Activated CD4-positive, alpha-beta memory T cell treated with anti-CD3 and anti-CD28 coated beads, Interleukin-2, amount 10 ng/mL, durations not matched to agents 7 days and 5 days (primary cell): ENCODE data around the gene DCTPP1. TPM values are rescaled to one million over a fixed set of nuclear protein-coding genes. Genes with fewer than 3 reads are reported as not detected.

ENCODE experiments used
- CTCF ChIA-PET: fragments of 350-600 bp; sonication (Branson Sonifier 250); formaldehyde crosslinking; loops from one replicate; lab custom pipeline; 2021; ENCODE audit warnings: antibody characterized with exemption, inconsistent platforms; lab: Charles Lee
- POLR2A ChIA-PET: fragments of 350-600 bp; sonication (Branson Sonifier 250); formaldehyde crosslinking; loops from one replicate; lab custom pipeline; 2021; ENCODE audit warnings: antibody characterized with exemption; lab: Charles Lee
- DNase-seq: peaks from one replicate; pipeline ENCODE4 v3.0.0-alpha.2; 2020
- H3K27ac Mint-ChIP-seq: one replicate; pipeline ENCODE4 v1.8.0; 2021; ENCODE audit warnings: mild to moderate bottlenecking, mixed read lengths
- H3K27me3 Mint-ChIP-seq: one replicate; pipeline ENCODE4 v1.8.0; 2021; ENCODE audit warnings: mixed read lengths
- H3K36me3 Mint-ChIP-seq: one replicate; pipeline ENCODE4 v1.8.0; 2021; ENCODE audit warnings: low read depth, mixed read lengths
- H3K4me1 Mint-ChIP-seq: one replicate; pipeline ENCODE4 v1.8.0; 2021; ENCODE audit warnings: mixed read lengths
- H3K4me3 Mint-ChIP-seq: one replicate; pipeline ENCODE4 v1.8.0; 2021; ENCODE audit warnings: mild to moderate bottlenecking, mixed read lengths
- H3K9me3 Mint-ChIP-seq: one replicate; pipeline ENCODE4 v1.8.0; 2021; ENCODE audit warnings: mixed read lengths
- total RNA-seq, 2 experiments: library from RNA; stranded (reverse); gene quantifications; one replicate each; pipeline ENCODE4 v1.2.3, GENCODE V29; 2021

The DCTPP1 gene
- total RNA-seq, 2 experiments from 2014 or later, result 51.3 to 51.4 TPM

- peak overlapping the region; percentile 89 for H3K27ac Mint-ChIP-seq
- DNase-seq, result no peak
- peaks cover 60% of the 10 kb centered on the region for H3K4me1 Mint-ChIP-seq
- CTCF ChIA-PET, result interaction anchor here (1.3 to 4.2 kb wide), 4 partner anchors 10 to 152 kb away, joined by 3 to 27 read pairs (median 4); partner anchors contain the start of gene DCTPP1
- peaks cover 29% of the 10 kb centered on the region for H3K36me3 Mint-ChIP-seq
- peak overlapping the region; percentile 89 for H3K4me3 Mint-ChIP-seq
- no peaks in the 10 kb centered on the region for H3K9me3 Mint-ChIP-seq
- no peaks in the 10 kb centered on the region for H3K27me3 Mint-ChIP-seq
- POLR2A ChIA-PET, result interaction anchor here (0.7 to 12.7 kb wide), 8 partner anchors 12 to 89 kb away, joined by 3 to 163 read pairs (median 4); partner anchors contain the start of genes DCTPP1 and ITGAL
Measured at GRCh38 chr16:30446203-30446595, 16.4 kb upstream of the DCTPP1 start.

GRCh38 chr16:30445408-30446202 is 15.8 kb upstream of the DCTPP1 start, which contains the start of gene SEPHS2:
Gene SEPHS2, minus strand, starts transcription at chr16:30445874. Its CDS starts 147 bp downstream, at chr16:30445727.
- peaks cover 56% of the 10 kb centered on the region for H3K4me1 Mint-ChIP-seq
- POLR2A ChIA-PET, result interaction anchor here (0.7 to 12.7 kb wide), 13 partner anchors 9 to 260 kb away, joined by 3 to 163 read pairs (median 3); partner anchors contain the start of genes DCTPP1 and ITGAL
- H3K9me3 Mint-ChIP-seq, result no peaks in the 10 kb centered on the region

GRCh38 chr16:30445149-30445407 is 15.2 kb upstream of the DCTPP1 start:
- CTCF ChIA-PET, result interaction anchor here (1.3 to 2.5 kb wide), 2 partner anchors 28 to 36 kb away, joined by 4 to 14 read pairs; partner anchors contain the start of gene ITGAL
- H3K4me1 Mint-ChIP-seq, result peaks cover 52% of the 10 kb centered on the region
- H3K27ac Mint-ChIP-seq, result peak overlapping the region; percentile 73
- no peaks in the 10 kb centered on the region for H3K27me3 Mint-ChIP-seq
- H3K9me3 Mint-ChIP-seq, result no peaks in the 10 kb centered on the region
- no peak for DNase-seq
- POLR2A ChIA-PET, result interaction anchor here (1.0 to 12.7 kb wide), 10 partner anchors 8 to 259 kb away, joined by 3 to 163 read pairs (median 4); partner anchors contain the start of genes DCTPP1 and ITGAL
- H3K4me3 Mint-ChIP-seq, result peak overlapping the region; percentile 89
- H3K36me3 Mint-ChIP-seq, result peaks cover 29% of the 10 kb centered on the region

More at GRCh38 chr16:30445408-30446202, 15.8 kb upstream of the DCTPP1 start, which contains the start of gene SEPHS2:
- no peaks in the 10 kb centered on the region for H3K27me3 Mint-ChIP-seq
- peak within 1 kb of the TSS; percentile 89 for H3K27ac Mint-ChIP-seq
- H3K4me3 Mint-ChIP-seq, result peak within 1 kb of the TSS; percentile 89
- DNase-seq, result peak; percentile 97
- H3K36me3 Mint-ChIP-seq, result peaks cover 29% of the 10 kb centered on the region
- CTCF ChIA-PET, result interaction anchor here (0.6 to 4.2 kb wide), 5 partner anchors 11 to 36 kb away, joined by 3 to 27 read pairs (median 4); partner anchors contain the start of genes DCTPP1 and ITGAL

GRCh38 chr16:30444231-30445148 is 14.7 kb upstream of the DCTPP1 start:
- no peaks in the 10 kb centered on the region for H3K9me3 Mint-ChIP-seq
- H3K4me1 Mint-ChIP-seq, result peaks cover 49% of the 10 kb centered on the region
- H3K27me3 Mint-ChIP-seq, result no peaks in the 10 kb centered on the region
- peak overlapping the region; percentile 89 for H3K4me3 Mint-ChIP-seq
- H3K27ac Mint-ChIP-seq, result peak overlapping the region; percentile 73
- ChIA-PET POLR2A (interaction anchor here (0.8 to 12.7 kb wide), 12 partner anchors 8 to 259 kb away, joined by 3 to 163 read pairs (median 4); partner anchors contain the start of genes DCTPP1 and ITGAL), CTCF (interaction anchor here (0.6 to 2.5 kb wide), 3 partner anchors 14 to 181 kb away, joined by 3 to 14 read pairs (median 11); partner anchors contain the start of genes DCTPP1 and ITGAL)
- peaks cover 29% of the 10 kb centered on the region for H3K36me3 Mint-ChIP-seq
- no peak for DNase-seq

- Mint-ChIP-seq H3K4me3 (peak overlapping the region; percentile 89), H3K9me3 (no peaks in the 10 kb centered on the region), H3K36me3 (peaks cover 29% of the 10 kb centered on the region), H3K4me1 (peaks cover 46% of the 10 kb centered on the region), H3K27ac (no peak overlapping the region), H3K27me3 (no peaks in the 10 kb centered on the region)
- CTCF ChIA-PET, result interaction anchor here (1.5 to 2.5 kb wide), 2 partner anchors 14 to 29 kb away, joined by 11 to 14 read pairs; partner anchors contain the start of genes DCTPP1 and ITGAL
- POLR2A ChIA-PET, result interaction anchor here (0.8 to 12.7 kb wide), 5 partner anchors 10 to 30 kb away, joined by 3 to 163 read pairs (median 25); partner anchors contain the start of genes DCTPP1 and ITGAL
- no peak for DNase-seq
Measured at GRCh38 chr16:30443631-30444030, 13.8 kb upstream of the DCTPP1 start.

- H3K4me3 Mint-ChIP-seq, result no peak overlapping the region
- DNase-seq, result no peak
- peaks cover 23% of the 10 kb centered on the region for H3K36me3 Mint-ChIP-seq
- CTCF ChIA-PET, result interaction anchor here (0.7 to 1.9 kb wide), 2 partner anchors 10 to 159 kb away, joined by 3 to 10 read pairs; partner anchors contain the start of gene DCTPP1
- H3K27ac Mint-ChIP-seq, result no peak overlapping the region
- peaks cover 25% of the 10 kb centered on the region for H3K4me1 Mint-ChIP-seq
- no peaks in the 10 kb centered on the region for H3K9me3 Mint-ChIP-seq
- no peaks in the 10 kb centered on the region for H3K27me3 Mint-ChIP-seq
- POLR2A ChIA-PET, result interaction anchor here (0.9 to 1.2 kb wide), 3 partner anchors 22 to 74 kb away, joined by 3 to 5 read pairs (median 3); partner anchors contain the start of gene ITGAL
Measured at GRCh38 chr16:30439720-30440348, 10.0 kb upstream of the DCTPP1 start.

- CTCF ChIA-PET, result interaction anchor here (0.6 to 2.2 kb wide), 4 partner anchors 9 to 160 kb away, joined by 3 to 10 read pairs (median 6); partner anchors contain the start of gene DCTPP1
- H3K9me3 Mint-ChIP-seq, result no peaks in the 10 kb centered on the region
- POLR2A ChIA-PET, result interaction anchor here (0.9 kb wide), 1 partner anchor 75 kb away, joined by 3 read pairs; no protein-coding TSS in a partner anchor
- H3K4me1 Mint-ChIP-seq, result peaks cover 25% of the 10 kb centered on the region
- no peak overlapping the region for H3K4me3 Mint-ChIP-seq
- H3K27me3 Mint-ChIP-seq, result no peaks in the 10 kb centered on the region
- H3K36me3 Mint-ChIP-seq, result peaks cover 13% of the 10 kb centered on the region
- DNase-seq, result no peak
- H3K27ac Mint-ChIP-seq, result no peak overlapping the region
Measured at GRCh38 chr16:30438835-30439234, 9.0 kb upstream of the DCTPP1 start.

GRCh38 chr16:30437511-30438046 is 7.7 kb upstream of the DCTPP1 start:
- no peak overlapping the region for H3K27ac Mint-ChIP-seq
- H3K9me3 Mint-ChIP-seq, result no peaks in the 10 kb centered on the region
- ChIA-PET POLR2A (no interaction called here), CTCF (interaction anchor here (2.2 kb wide), 1 partner anchor 12 kb away, joined by 9 read pairs; no protein-coding TSS in a partner anchor)
- peaks cover 3% of the 10 kb centered on the region for H3K36me3 Mint-ChIP-seq
- no peaks in the 10 kb centered on the region for H3K27me3 Mint-ChIP-seq
- peaks cover 20% of the 10 kb centered on the region for H3K4me1 Mint-ChIP-seq
- H3K4me3 Mint-ChIP-seq, result no peak overlapping the region
- DNase-seq, result no peak

- POLR2A ChIA-PET, result interaction anchor here (1.0 to 1.3 kb wide), 2 partner anchors 17 to 168 kb away, joined by 3 to 4 read pairs; no protein-coding TSS in a partner anchor
- DNase-seq, result peak; percentile 33
- Mint-ChIP-seq H3K9me3 (no peaks in the 10 kb centered on the region), H3K4me3 (no peak overlapping the region), H3K27me3 (no peaks in the 10 kb centered on the region), H3K36me3 (no peaks in the 10 kb centered on the region), H3K27ac (no peak overlapping the region), H3K4me1 (peaks cover 18% of the 10 kb centered on the region)
- CTCF ChIA-PET, result interaction anchor here (0.6 to 1.2 kb wide), 3 partner anchors 12 to 180 kb away, joined by 3 to 5 read pairs (median 3); no protein-coding TSS in a partner anchor
Measured at GRCh38 chr16:30434852-30435251, 5.0 kb upstream of the DCTPP1 start.

- Mint-ChIP-seq H3K9me3 (no peaks in the 10 kb centered on the region), H3K4me3 (no peak overlapping the region), H3K27ac (no peak overlapping the region), H3K4me1 (peaks cover 42% of the 10 kb centered on the region), H3K27me3 (no peaks in the 10 kb centered on the region), H3K36me3 (peaks cover 17% of the 10 kb centered on the region)
- CTCF ChIA-PET, result interaction anchor here (0.8 to 3.6 kb wide), 61 partner anchors 9 to 339 kb away, joined by 3 to 58 read pairs (median 8); partner anchors contain the start of genes FBRS, ITGAL, PRR14 and SEPTIN1
- POLR2A ChIA-PET, result interaction anchor here (0.5 to 3.6 kb wide), 27 partner anchors 12 to 245 kb away, joined by 3 to 41 read pairs (median 5); partner anchors contain the start of genes ITGAL, PRR14, SEPHS2 and SEPTIN1
- no peak for DNase-seq
Measured at GRCh38 chr16:30430428-30430970, 669 bp upstream of the DCTPP1 start.

- Mint-ChIP-seq H3K4me3 (no peak overlapping the region), H3K4me1 (peaks cover 34% of the 10 kb centered on the region), H3K27me3 (no peaks in the 10 kb centered on the region), H3K9me3 (no peaks in the 10 kb centered on the region), H3K36me3 (peaks cover 24% of the 10 kb centered on the region), H3K27ac (no peak overlapping the region)
- ChIA-PET POLR2A (interaction anchor here (0.6 to 3.6 kb wide), 30 partner anchors 11 to 244 kb away, joined by 3 to 41 read pairs (median 6); partner anchors contain the start of genes ITGAL, PRR14, SEPHS2 and SEPTIN1), CTCF (interaction anchor here (0.6 to 3.6 kb wide), 78 partner anchors 8 to 374 kb away, joined by 3 to 58 read pairs (median 6); partner anchors contain the start of genes CORO1A, FBRS, ITGAL and PRR14)
- no peak for DNase-seq
Measured at GRCh38 chr16:30429418-30429677, 482 bp downstream of the DCTPP1 start.
